RPMI7951 (cell line): ENCODE data around the gene RALGAPB. TPM values are rescaled to one million over a fixed set of nuclear protein-coding genes. Genes with fewer than 3 reads are reported as not detected.

Source experiments
- DNase-seq: peaks from one replicate; pipeline ENCODE4 v3.0.0-alpha.2; 2012; ENCODE audit warnings: low read depth
- total RNA-seq: library from RNA; depleted of rRNA; stranded (reverse); fragments of >200 nt; shearing (Covaris generic); gene quantifications from 2 replicates; pipeline ENCODE4 v1.2.3, GENCODE V29; 2014; rRNA removed

RALGAPB gene
- total RNA-seq, 1 experiment from 2014 or later: 33.8 TPM

- DNase-seq: peak; percentile 28
Measured at GRCh38 chr20:38610521-38610920, 137.9 kb downstream of the RALGAPB start.

GRCh38 chr20:38612751-38613515, 140.3 kb downstream of the RALGAPB start:
- no peak for DNase-seq

- no peak for DNase-seq
Measured at GRCh38 chr20:38615283-38615682, 142.6 kb downstream of the RALGAPB start.

GRCh38 chr20:38616457-38616856, 143.8 kb downstream of the RALGAPB start:
- no peak for DNase-seq

GRCh38 chr20:38617011-38617829, 144.6 kb downstream of the RALGAPB start:
- peak; percentile 35 for DNase-seq

- no peak for DNase-seq
Measured at GRCh38 chr20:38617830-38618196, 145.2 kb downstream of the RALGAPB start.

GRCh38 chr20:38620441-38620840, 147.8 kb downstream of the RALGAPB start:
- no peak for DNase-seq

GRCh38 chr20:38623061-38623460, 150.4 kb downstream of the RALGAPB start:
- peak; percentile 58 for DNase-seq

- no peak for DNase-seq
Measured at GRCh38 chr20:38624084-38624483, 151.4 kb downstream of the RALGAPB start.

- DNase-seq: no peak
Measured at GRCh38 chr20:38625896-38626295, 153.3 kb downstream of the RALGAPB start.

GRCh38 chr20:38626921-38627659, 154.4 kb downstream of the RALGAPB start:
- DNase-seq: no peak

Other genes starting within 250 kb of the RALGAPB start
- gene KIAA1755, start 212.1 kb upstream of the RALGAPB start, total RNA-seq: 0.59 and 1.1 TPM in 2 replicates
- gene BPI, start 168.7 kb upstream of the RALGAPB start, total RNA-seq: 0.24 and 0.29 TPM in 2 replicates
- not detected in 2 replicates for gene LBP, start 126.4 kb upstream of the RALGAPB start, total RNA-seq
- 7.5 and 13.0 TPM in 2 replicates for gene SNHG17, start 37.5 kb upstream of the RALGAPB start, total RNA-seq
- not detected in 2 replicates for gene ADIG, start 108.4 kb downstream of the RALGAPB start, total RNA-seq
- gene ARHGAP40, start 129.0 kb downstream of the RALGAPB start, total RNA-seq: 0.10 TPM in 1 of 2 replicates, not detected in the other